Measurements from ENCODE around the gene UMOD.
"Not testable (repeated sequence)": the region's sequence is repeated elsewhere in the genome, so short reads cannot be mapped to it uniquely, and the experiment has no call there.

UMOD gene

DNA sequence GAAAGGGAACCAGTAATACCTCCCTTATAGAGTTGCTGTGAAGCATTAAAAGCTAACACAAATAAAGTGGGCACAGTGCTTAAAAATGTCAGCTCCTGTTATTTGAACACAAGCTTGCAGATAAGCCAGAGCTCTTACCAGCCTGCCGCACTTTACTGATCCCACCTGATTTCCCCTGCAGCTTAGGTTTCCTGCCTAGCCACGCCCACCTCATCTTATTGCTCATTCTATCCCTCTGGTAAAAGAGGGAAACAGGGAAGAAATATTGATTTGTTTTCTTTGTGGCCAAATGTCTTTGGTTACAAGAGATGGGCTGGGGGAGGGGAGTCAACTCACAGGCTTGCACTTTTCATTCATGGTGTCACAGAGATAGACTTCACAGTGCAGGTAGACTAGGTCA is 15.6 kb downstream of the UMOD start:
- Mint-ChIP-seq H3K27me3 (peaks cover 8% of the 10 kb centered on the region), H3K27ac (no peak overlapping the region), H3K4me3 (no peak overlapping the region), H3K9me3 (no peaks in the 10 kb centered on the region), H3K4me1 (no peaks in the 10 kb centered on the region)
- DNase-seq (no peak), ATAC-seq (no peak)

- no peak overlapping the region for H3K27ac Mint-ChIP-seq
- DNase-seq (no peak), ATAC-seq (no peak)
- H3K9me3 Mint-ChIP-seq, result no peaks in the 10 kb centered on the region
- H3K4me3 Mint-ChIP-seq, result no peak overlapping the region
- no peaks in the 10 kb centered on the region for H3K4me1 Mint-ChIP-seq
- H3K27me3 Mint-ChIP-seq, result peaks cover 8% of the 10 kb centered on the region
Observed at GRCh38 chr16:20334396-20334795, 18.1 kb downstream of the UMOD start.

DNA sequence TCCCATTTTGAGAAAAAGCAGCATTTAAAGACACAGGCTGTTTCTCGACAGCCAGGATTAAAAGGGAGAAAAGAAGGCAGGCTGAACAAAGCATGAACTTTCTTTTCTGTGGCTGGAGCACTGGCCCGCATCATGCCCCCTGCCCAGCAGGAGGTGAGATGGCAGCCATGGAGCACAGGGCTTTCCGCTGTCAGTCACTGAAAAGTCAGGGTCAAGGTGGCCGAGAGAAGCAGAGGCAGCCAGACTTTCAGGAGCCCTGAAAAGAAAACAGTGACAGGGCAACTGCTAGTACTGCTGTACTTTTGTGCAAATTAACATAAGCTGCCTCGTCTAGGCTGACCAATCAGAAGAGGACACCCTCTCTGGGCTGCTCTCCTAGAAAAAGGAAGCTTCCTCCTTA is 19.4 kb downstream of the UMOD start:
- peaks cover 4% of the 10 kb centered on the region for H3K27me3 Mint-ChIP-seq
- no peak overlapping the region for H3K4me3 Mint-ChIP-seq
- DNase-seq (no peak), ATAC-seq (no peak)
- H3K27ac Mint-ChIP-seq, result no peak overlapping the region
- H3K9me3 Mint-ChIP-seq, result no peaks in the 10 kb centered on the region
- H3K4me1 Mint-ChIP-seq, result no peaks in the 10 kb centered on the region

DNA sequence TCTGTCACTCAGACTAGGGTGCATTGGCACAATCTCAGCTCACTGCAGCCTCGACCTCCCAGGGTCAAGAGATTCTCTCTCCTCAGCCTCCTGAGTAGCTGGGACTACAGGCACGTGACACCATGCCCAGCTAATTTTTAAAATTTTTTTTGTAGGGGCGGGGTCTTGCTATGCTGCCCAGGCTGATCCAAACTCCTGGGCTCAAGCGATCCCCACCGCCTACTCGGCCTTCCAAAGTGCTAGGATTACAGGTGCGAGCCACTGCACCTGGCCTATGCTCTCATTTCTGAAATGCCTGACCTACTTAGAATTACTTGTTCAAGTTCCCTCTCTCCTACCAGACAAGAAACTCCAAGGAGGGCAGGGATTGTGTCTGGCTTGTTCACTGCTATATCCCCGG is 20.1 kb downstream of the UMOD start:
- no peaks in the 10 kb centered on the region for H3K4me1 Mint-ChIP-seq
- DNase-seq (no peak), ATAC-seq (no peak)
- H3K27me3 Mint-ChIP-seq, result no peaks in the 10 kb centered on the region
- H3K4me3 Mint-ChIP-seq, result no peak overlapping the region
- no peak overlapping the region for H3K27ac Mint-ChIP-seq
- H3K9me3 Mint-ChIP-seq, result no peaks in the 10 kb centered on the region

DNA sequence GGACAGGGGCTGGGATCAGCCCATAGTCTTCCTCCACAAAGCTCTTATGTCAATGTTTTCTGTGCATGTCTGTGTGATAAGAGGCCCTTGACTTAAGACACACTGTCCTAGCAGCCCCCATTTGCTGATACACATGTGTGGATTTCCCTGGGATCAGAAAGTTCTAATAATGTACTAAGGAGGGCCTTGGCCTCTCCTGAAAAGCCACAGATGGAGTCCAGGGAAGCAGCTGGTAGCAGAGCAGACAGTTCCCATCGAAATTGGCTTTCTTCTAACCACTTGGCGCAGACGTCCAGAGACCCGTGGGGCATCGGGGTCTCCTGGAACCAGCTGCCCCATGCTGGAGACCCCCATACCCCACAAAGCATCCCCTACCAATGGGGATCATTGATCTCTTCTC is 20.9 kb downstream of the UMOD start:
- DNase-seq (no peak), ATAC-seq (no peak)
- H3K4me3 Mint-ChIP-seq, result no peak overlapping the region
- no peaks in the 10 kb centered on the region for H3K9me3 Mint-ChIP-seq
- no peaks in the 10 kb centered on the region for H3K4me1 Mint-ChIP-seq
- H3K27me3 Mint-ChIP-seq, result no peaks in the 10 kb centered on the region
- no peak overlapping the region for H3K27ac Mint-ChIP-seq

DNA sequence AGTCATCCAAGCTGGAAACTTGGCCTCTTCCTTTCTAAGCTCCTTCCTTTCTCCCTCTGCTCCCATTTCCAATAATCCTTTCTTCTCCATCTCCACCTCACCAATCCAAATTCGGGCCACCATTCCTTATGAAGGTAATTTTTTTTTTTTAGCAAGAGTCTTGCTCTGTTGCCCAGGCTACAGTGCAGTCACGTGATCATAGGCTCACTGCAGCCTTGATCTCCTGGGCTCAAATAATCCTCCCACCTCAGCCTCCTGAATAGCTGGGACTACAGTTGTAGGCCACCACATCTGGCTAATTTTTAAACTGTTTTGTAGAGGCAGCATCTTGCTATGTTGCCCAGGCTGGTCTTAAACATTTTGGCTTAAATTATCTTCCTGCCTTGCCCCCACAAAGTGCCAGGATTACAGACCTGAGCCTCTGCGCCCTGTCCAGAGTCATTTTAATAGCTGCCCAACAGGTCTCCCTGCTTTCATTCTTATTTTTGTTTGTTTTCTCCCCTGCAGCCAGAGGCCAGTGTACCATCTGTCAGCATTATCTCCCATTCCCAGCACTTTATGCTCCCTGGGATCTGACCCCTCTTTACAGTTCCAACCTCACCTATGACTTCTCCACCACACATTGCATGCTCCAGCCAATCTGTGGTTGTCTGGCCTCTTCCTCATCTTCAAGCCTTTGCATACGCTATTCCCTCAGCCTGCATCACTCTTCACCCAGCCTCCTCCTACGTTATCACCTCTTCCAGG is 22.9 kb downstream of the UMOD start:
- H3K9me3 Mint-ChIP-seq, result no peaks in the 10 kb centered on the region
- H3K27ac Mint-ChIP-seq, result no peak overlapping the region

DNA sequence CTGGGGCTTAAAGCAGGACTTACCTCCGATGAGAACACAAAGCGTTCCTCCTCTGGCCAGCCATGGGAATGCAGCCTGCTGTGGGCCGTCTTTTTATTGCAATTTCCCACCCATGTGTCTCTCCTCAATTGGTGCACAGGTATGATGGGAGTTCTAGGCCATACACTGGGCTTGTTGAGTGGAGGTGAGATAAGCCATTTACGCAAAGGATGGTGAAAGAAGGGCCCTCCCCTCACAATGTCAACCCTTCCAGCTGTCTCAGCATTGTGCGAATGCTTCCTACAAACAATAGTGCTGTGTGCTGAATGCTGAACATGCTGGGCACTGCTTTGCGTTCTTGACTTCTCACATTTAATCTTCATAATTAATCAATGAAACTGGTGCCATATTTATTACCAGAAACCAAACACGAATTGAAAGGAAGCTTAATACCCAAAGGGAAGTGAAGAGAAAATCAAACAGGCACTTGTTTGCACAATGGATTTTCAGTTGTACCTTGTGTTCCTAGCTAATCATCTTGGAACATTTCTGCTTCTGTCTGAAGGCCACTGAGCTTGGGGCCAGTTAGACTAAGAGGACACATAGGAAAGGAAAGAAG is 25.0 kb downstream of the UMOD start, which contains the start of gene GP2:
Gene GP2, minus strand, starts transcription at position 70 of the 598 bp plus-strand sequence. CDS start 1,082 bp downstream, outside the sequence.
- Mint-ChIP-seq H3K4me1 (no peaks in the 10 kb centered on the region), H3K9me3 (no peaks in the 10 kb centered on the region), H3K27ac (peak within 1 kb of the TSS in 1 of 2 donors; percentile 16), H3K27me3 (peaks cover 7% of the 10 kb centered on the region), H3K4me3 (no peak within 1 kb of the TSS)
- DNase-seq (no peak), ATAC-seq (no peak)

More for the DNA sequence above, 22.9 kb downstream of the UMOD start:
- H3K27me3 Mint-ChIP-seq, result no peaks in the 10 kb centered on the region
- no peak overlapping the region for H3K4me3 Mint-ChIP-seq
- no peaks in the 10 kb centered on the region for H3K4me1 Mint-ChIP-seq
- ATAC-seq, result no peak
- no peak for DNase-seq

- DNase-seq, result no peak
- no peak for ATAC-seq
- peaks cover 7% of the 10 kb centered on the region for H3K27me3 Mint-ChIP-seq
- H3K9me3 Mint-ChIP-seq, result no peaks in the 10 kb centered on the region
- no peaks in the 10 kb centered on the region for H3K4me1 Mint-ChIP-seq
- H3K4me3 Mint-ChIP-seq, result no peak overlapping the region
- no peak overlapping the region for H3K27ac Mint-ChIP-seq
Observed at GRCh38 chr16:20326321-20326720, 26.2 kb downstream of the UMOD start.

GRCh38 chr16:20325005-20325404 is 27.5 kb downstream of the UMOD start:
- ATAC-seq, result no peak
- H3K27ac Mint-ChIP-seq, result no peak overlapping the region
- no peak for DNase-seq
- no peaks in the 10 kb centered on the region for H3K4me1 Mint-ChIP-seq
- H3K4me3 Mint-ChIP-seq, result no peak overlapping the region
- peaks cover 7% of the 10 kb centered on the region for H3K27me3 Mint-ChIP-seq
- H3K9me3 Mint-ChIP-seq, result no peaks in the 10 kb centered on the region

GRCh38 chr16:20323591-20324117 is 28.9 kb downstream of the UMOD start:
- H3K9me3 Mint-ChIP-seq, result no peaks in the 10 kb centered on the region
- no peaks in the 10 kb centered on the region for H3K4me1 Mint-ChIP-seq
- H3K4me3 Mint-ChIP-seq, result no peak overlapping the region
- H3K27ac Mint-ChIP-seq, result no peak overlapping the region
- H3K27me3 Mint-ChIP-seq, result peaks cover 7% of the 10 kb centered on the region
- DNase-seq (no peak), ATAC-seq (no peak)

DNA sequence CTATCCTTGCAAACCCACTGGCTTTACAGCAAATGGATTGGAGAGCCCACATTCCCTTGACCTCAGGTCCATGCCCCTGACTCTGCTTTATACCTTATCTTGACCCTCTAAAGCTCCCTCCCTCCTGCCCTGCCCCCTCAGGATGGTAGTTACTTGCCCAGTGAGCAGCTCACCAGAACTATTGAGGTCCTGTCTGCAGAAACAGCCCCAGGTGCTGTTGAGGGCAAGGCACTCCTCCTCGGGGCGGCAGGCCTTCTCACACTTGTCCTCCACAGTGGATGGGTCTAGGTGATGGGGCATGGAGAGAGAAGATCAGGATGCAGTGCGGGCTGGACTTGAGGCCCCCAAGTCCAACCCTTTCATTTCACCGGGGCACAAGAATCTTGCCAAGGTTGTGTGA is 29.8 kb downstream of the UMOD start:
- no peak for ATAC-seq
- no peak overlapping the region for H3K27ac Mint-ChIP-seq
- no peaks in the 10 kb centered on the region for H3K4me1 Mint-ChIP-seq
- H3K27me3 Mint-ChIP-seq, result peaks cover 7% of the 10 kb centered on the region
- H3K9me3 Mint-ChIP-seq, result no peaks in the 10 kb centered on the region
- H3K4me3 Mint-ChIP-seq, result no peak overlapping the region
- no peak for DNase-seq

- Mint-ChIP-seq H3K27me3 (peaks cover 7% of the 10 kb centered on the region), H3K4me3 (no peak overlapping the region), H3K27ac (no peak overlapping the region), H3K4me1 (no peaks in the 10 kb centered on the region), H3K9me3 (no peaks in the 10 kb centered on the region)
- ATAC-seq (no peak), DNase-seq (no peak)
Observed at GRCh38 chr16:20321671-20322070, 30.8 kb downstream of the UMOD start.

DNA sequence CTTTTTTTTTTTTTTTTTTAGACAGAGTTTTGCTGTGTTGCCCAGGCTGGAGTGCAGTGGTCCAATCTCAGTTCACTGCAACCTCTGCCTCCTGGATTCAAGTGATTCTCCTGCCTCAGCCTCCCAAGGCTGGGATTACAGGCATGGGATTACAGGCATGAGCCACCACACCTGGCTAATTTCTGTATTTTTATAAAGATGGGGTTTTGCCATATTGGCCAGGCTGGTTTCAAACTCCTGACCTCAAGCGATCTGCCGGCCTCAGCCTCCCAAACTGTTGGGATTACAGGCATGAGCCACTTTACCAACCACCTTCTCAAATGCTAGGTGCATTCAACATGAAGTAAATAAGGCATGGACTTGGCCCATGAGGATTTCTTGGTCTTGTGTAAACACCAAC is 31.5 kb downstream of the UMOD start:
- not testable (repeated sequence) for H3K9me3 Mint-ChIP-seq, H3K4me1 Mint-ChIP-seq, H3K27me3 Mint-ChIP-seq

DNA sequence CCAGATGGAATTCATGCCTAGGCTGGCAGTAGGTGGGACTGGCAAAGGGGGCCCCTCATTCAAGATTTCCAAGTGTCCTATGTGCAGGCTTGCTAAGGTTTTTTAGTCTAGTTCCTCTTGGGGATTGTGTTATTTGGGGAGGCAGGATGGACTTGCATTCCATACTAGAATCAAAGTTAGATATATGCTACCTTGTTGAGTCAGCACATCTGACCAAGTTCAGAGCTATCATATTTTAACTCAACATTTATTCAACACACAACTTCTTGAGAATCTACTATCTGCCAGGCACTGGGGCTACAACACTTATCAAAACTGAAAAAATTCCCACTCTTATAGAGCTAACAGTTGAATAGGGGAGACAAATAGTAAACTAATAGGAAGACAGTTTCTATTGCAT is 31.9 kb downstream of the UMOD start:
- DNase-seq (no peak), ATAC-seq (no peak)
- no peaks in the 10 kb centered on the region for H3K4me1 Mint-ChIP-seq
- no peak overlapping the region for H3K27ac Mint-ChIP-seq
- H3K27me3 Mint-ChIP-seq, result peaks cover 7% of the 10 kb centered on the region
- H3K9me3 Mint-ChIP-seq, result no peaks in the 10 kb centered on the region
- no peak overlapping the region for H3K4me3 Mint-ChIP-seq

More for the DNA sequence above, 31.5 kb downstream of the UMOD start:
- not testable (repeated sequence) for H3K4me3 Mint-ChIP-seq, H3K27ac Mint-ChIP-seq, ATAC-seq, DNase-seq

DNA sequence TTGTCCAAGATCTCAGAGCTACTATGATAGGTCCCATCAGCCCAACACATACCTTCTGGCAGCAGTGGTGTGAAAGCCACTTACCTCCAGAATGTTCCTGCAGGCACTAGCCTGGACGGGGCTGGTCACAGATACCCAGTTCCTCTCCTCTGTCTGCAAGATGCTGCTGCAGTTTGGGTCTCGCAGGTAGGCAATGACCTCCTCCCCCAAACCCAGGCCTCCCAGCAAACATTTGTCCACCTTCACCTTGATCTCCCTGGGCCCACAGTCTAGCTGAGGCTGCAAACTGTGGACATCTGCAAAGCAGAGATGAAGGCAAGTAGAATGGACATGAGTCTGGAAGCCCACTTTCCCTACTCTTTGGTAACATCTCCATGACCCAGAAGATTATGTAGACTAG is 32.3 kb downstream of the UMOD start:
- no peaks in the 10 kb centered on the region for H3K4me1 Mint-ChIP-seq
- ATAC-seq (no peak), DNase-seq (no peak)
- no peaks in the 10 kb centered on the region for H3K9me3 Mint-ChIP-seq
- H3K27me3 Mint-ChIP-seq, result peaks cover 7% of the 10 kb centered on the region
- no peak overlapping the region for H3K27ac Mint-ChIP-seq
- H3K4me3 Mint-ChIP-seq, result no peak overlapping the region

GRCh38 chr16:20319406-20319805 is 33.1 kb downstream of the UMOD start:
- Mint-ChIP-seq H3K9me3 (no peaks in the 10 kb centered on the region), H3K27me3 (peaks cover 7% of the 10 kb centered on the region), H3K4me1 (no peaks in the 10 kb centered on the region), H3K27ac (no peak overlapping the region), H3K4me3 (no peak overlapping the region)
- no peak for ATAC-seq
- DNase-seq, result no peak
